GM12878 (cell line): ENCODE results near the gene TOR2A. TPM values are rescaled to one million over a fixed set of nuclear protein-coding genes. Genes with fewer than 3 reads are reported as not detected.

ENCODE experiments used
- ATAC-seq: fragments of 200-7000 bp; cut with Tn5 transposase; 3 replicates; pipeline ENCODE4 v1.9.1; 2020; ENCODE audit warnings: mild to moderate bottlenecking, moderate library complexity
- BruUV-seq: library from RNA; stranded (reverse); fragments of 400-500 nt; replicated peaks from 2 replicates; lab custom pipeline; 2021; lab: Mats Ljungman, UMichigan
- CTCF ChIA-PET: fragments of 300-600 bp; sonication (Branson Sonifier 250); formaldehyde crosslinking; extraction: SDS; loops from one replicate; lab custom pipeline; 2021; ENCODE audit warnings: inconsistent platforms; lab: Yijun Ruan, JAX
- POLR2A ChIA-PET: fragments of 350-600 bp; formaldehyde crosslinking; extraction: SDS; loops from one replicate; lab custom pipeline; 2021; ENCODE audit warnings: inconsistent platforms; lab: Charles Lee
- RAD21 ChIA-PET: fragments of 300-600 bp; sonication (Branson Sonifier 250); formaldehyde crosslinking; loops from one replicate; lab custom pipeline; 2023; ENCODE audit warnings: antibody characterized with exemption; ENCODE audit not compliant: unreplicated experiment; lab: Charles Lee
- SMC1A ChIA-PET: fragments of 300-600 bp; sonication (Branson Sonifier 250); formaldehyde crosslinking; loops from one replicate; lab custom pipeline; 2023; ENCODE audit not compliant: unreplicated experiment, uncharacterized antibody; lab: Charles Lee
- DNase-seq: peaks from one replicate; pipeline ENCODE4 v3.0.0-alpha.2; 2011; ENCODE audit warnings: low read depth, low spot score
- FAIRE-seq: peaks from 3 replicates; lab custom pipeline; 2011; peaks lifted over from hg19 to GRCh38; lab: Jason Lieb, UNC
- H2AFZ ChIP-seq: 2 replicates; pipeline ENCODE4 v1.6.0; 2011; ENCODE audit warnings: low read depth, low read length, control low read depth; ENCODE audit not compliant: control insufficient read depth
- H3K27ac ChIP-seq: 2 replicates; pipeline ENCODE4 v1.5.1; 2011; ENCODE audit warnings: control low read depth; ENCODE audit not compliant: control insufficient read depth, insufficient read depth
- H3K27me3 ChIP-seq, 2 experiments: replicated peaks in 1 of 2; 2 replicates each; pipeline versions ENCODE4 v1.6.0 to v1.6.1; 2011; ENCODE audit warnings: low read length in 1 of 2; ENCODE audit not compliant: control insufficient read depth in 2 of 2, insufficient read depth in 2 of 2
- H3K36me3 ChIP-seq, 2 experiments: 2 replicates each; pipeline ENCODE4 v1.5.1; 2011; ENCODE audit warnings: low read length in 1 of 2; ENCODE audit not compliant: control insufficient read depth in 2 of 2, insufficient read depth in 2 of 2
- H3K4me1 ChIP-seq: 2 replicates; pipeline ENCODE4 v1.6.1; 2011; ENCODE audit warnings: mild to moderate bottlenecking, low read length, moderate library complexity, mixed read lengths; ENCODE audit not compliant: control insufficient read depth, insufficient read depth
- H3K4me2 ChIP-seq: 2 replicates; pipeline ENCODE4 v1.6.0; 2011; ENCODE audit warnings: control low read depth; ENCODE audit not compliant: control insufficient read depth, insufficient read depth
- H3K4me3 ChIP-seq: fragments of 200-600 bp; sonication (generic); 2 replicates; pipeline ENCODE4 v1.5.1; 2016
- H3K79me2 ChIP-seq: 2 replicates; pipeline ENCODE4 v1.6.0; 2011; ENCODE audit warnings: low read length; ENCODE audit not compliant: control insufficient read depth, insufficient read depth
- H3K9ac ChIP-seq: 2 replicates; pipeline ENCODE4 v1.8.0; 2011; ENCODE audit warnings: low read length, control low read depth, mixed read lengths; ENCODE audit not compliant: control insufficient read depth, insufficient read depth
- H3K9me3 ChIP-seq: replicated peaks from 3 replicates; pipeline ENCODE4 v1.5.1; 2011; ENCODE audit warnings: mild to moderate bottlenecking, low read length; ENCODE audit not compliant: control insufficient read depth, insufficient read depth
- H4K20me1 ChIP-seq: 2 replicates; pipeline ENCODE4 v1.6.0; 2011; ENCODE audit not compliant: control insufficient read depth, insufficient read depth
- BHLHE40 ChIP-seq, 2 experiments: fragments of 450-650 bp in 1 of 2; IDR thresholded peaks; 2 replicates each; pipeline ENCODE4 v1.6.1; 2011 to 2017; ENCODE audit warnings: low read depth in 2 of 2, borderline replicate concordance in 1 of 2, improper control_type of control experiment in 1 of 2, low read length in 1 of 2, mild to moderate bottlenecking in 1 of 2
- CBFB ChIP-seq: IDR thresholded peaks from 2 replicates; pipeline ENCODE4 v1.6.1; 2016; ENCODE audit warnings: antibody characterized with exemption, low read depth
- CBX3 ChIP-seq: fragments of 200-600 bp; sonication (generic); IDR thresholded peaks from 2 replicates; pipeline ENCODE4 v1.6.1; 2016; ENCODE audit warnings: low read depth, borderline replicate concordance
- ETV6 ChIP-seq, 2 experiments: fragments of 450-650 bp in 1 of 2; IDR thresholded peaks in 1 of 2; conservative IDR thresholded peaks in 1 of 2; 2 replicates each; pipeline ENCODE4 v1.6.1; 2014; ENCODE audit warnings: antibody characterized with exemption in 1 of 2, borderline replicate concordance in 1 of 2, low read depth in 1 of 2, mild to moderate bottlenecking in 1 of 2, moderate library complexity in 1 of 2
- LARP7 ChIP-seq: fragments of 450-650 bp; IDR thresholded peaks from 2 replicates; pipeline ENCODE4 v1.6.1; 2017; ENCODE audit warnings: mild to moderate bottlenecking
- NR2F1 ChIP-seq: fragments of 450-650 bp; conservative IDR thresholded peaks from 2 replicates; pipeline ENCODE4 v1.6.1; 2017; ENCODE audit warnings: mild to moderate bottlenecking
- RB1 ChIP-seq: fragments of 450-650 bp; formaldehyde crosslinking; IDR thresholded peaks from 2 replicates; pipeline ENCODE4 v1.6.1; 2017; ENCODE audit warnings: mild to moderate bottlenecking, borderline replicate concordance
- RUNX3 ChIP-seq: IDR thresholded peaks from 2 replicates; pipeline ENCODE4 v1.6.1; 2012; ENCODE audit warnings: low read length, inconsistent platforms
- SIX5 ChIP-seq: IDR thresholded peaks from 2 replicates; pipeline ENCODE4 v1.6.1; 2011; ENCODE audit warnings: mild to moderate bottlenecking, low read depth, low read length, moderate library complexity; ENCODE audit not compliant: severe bottlenecking
- TBL1XR1 ChIP-seq: IDR thresholded peaks from 2 replicates; pipeline ENCODE4 v1.6.1; 2012; ENCODE audit warnings: low read depth, low read length, improper control_type of control experiment
- ZNF24 ChIP-seq: fragments of 450-650 bp; IDR thresholded peaks from 2 replicates; pipeline ENCODE4 v1.6.1; 2017; ENCODE audit warnings: antibody characterized with exemption, mild to moderate bottlenecking
- ZNF384 ChIP-seq: IDR thresholded peaks from 2 replicates; pipeline ENCODE4 v1.6.1; 2012; ENCODE audit warnings: low read depth, mild to moderate bottlenecking, low read length, improper control_type of control experiment, borderline replicate concordance
- WGBS: methylation state at CpG from one replicate; pipeline ENCODE4 v1.1.6; 2016; ENCODE audit warnings: low lambda C conversion rate; ENCODE audit not compliant: insufficient replicate concordance, insufficient coverage; ENCODE audit errors: missing lambda C conversion rate; 5-methylcytosine and 5-hydroxymethylcytosine counted together
- in situ Hi-C: fragments of 300-500 bp; cut with MboI; formaldehyde crosslinking; loops from 9 replicates; pipeline ENCODE4 v1.14.3; 2018; ENCODE audit warnings: mixed read lengths
- intact Hi-C: fragments of 100-400 bp; cut with micrococcal nuclease; formaldehyde crosslinking; loops from one replicate; pipeline ENCODE4 v1.14.2; 2022; ENCODE audit not compliant: unreplicated experiment
- polyA plus RNA-seq, 11 experiments: library from polyadenylated mRNA; depleted of rRNA in 4 of 11; unstranded in 6 of 11; stranded (reverse) in 5 of 11; fragments of >200 nt; fragmentation: Nextera tagmentation in 4 of 11; fragmentation: Illumina TruSeq in 1 of 11; extraction: Ambion mirVana in 4 of 11; extraction: Trizol in 1 of 11; gene quantifications; 1 replicate in 1 of 11; 2 replicates in 10 of 11; pipeline versions ENCODE4 v1.2.1 to v1.2.3, GENCODE V29; 2011 to 2016; ENCODE audit warnings: inconsistent platforms in 2 of 11, missing spikeins in 2 of 11, low read depth in 1 of 11
- total RNA-seq, 4 experiments: library from RNA; depleted of rRNA in 3 of 4; stranded (reverse); fragments of >200 nt in 3 of 4; fragmentation: Illumina TruSeq in 1 of 4; extraction: Trizol in 1 of 4; gene quantifications; 2 replicates each; pipeline versions ENCODE4 v1.2.1 to v1.2.3, GENCODE V29; 2013 to 2021
- TF ChIP-seq, protein P1 (sequence below): IDR thresholded peaks from 2 replicates; pipeline ENCODE4 v1.6.1; 2012; ENCODE audit warnings: low read length, inconsistent platforms
- TF ChIP-seq, protein P2 (sequence below): fragments of 150-350 bp; IDR thresholded peaks from 2 replicates; pipeline ENCODE4 v1.6.1; 2016; ENCODE audit warnings: low read depth, low read length

Gene TOR2A
- total and polyA plus RNA-seq, 10 of the 15 experiments (the other 5 are each of a cell fraction or from before 2014, with no cell fraction given) = 0.52 to 23.7 (median 8.5) TPM

DNA sequence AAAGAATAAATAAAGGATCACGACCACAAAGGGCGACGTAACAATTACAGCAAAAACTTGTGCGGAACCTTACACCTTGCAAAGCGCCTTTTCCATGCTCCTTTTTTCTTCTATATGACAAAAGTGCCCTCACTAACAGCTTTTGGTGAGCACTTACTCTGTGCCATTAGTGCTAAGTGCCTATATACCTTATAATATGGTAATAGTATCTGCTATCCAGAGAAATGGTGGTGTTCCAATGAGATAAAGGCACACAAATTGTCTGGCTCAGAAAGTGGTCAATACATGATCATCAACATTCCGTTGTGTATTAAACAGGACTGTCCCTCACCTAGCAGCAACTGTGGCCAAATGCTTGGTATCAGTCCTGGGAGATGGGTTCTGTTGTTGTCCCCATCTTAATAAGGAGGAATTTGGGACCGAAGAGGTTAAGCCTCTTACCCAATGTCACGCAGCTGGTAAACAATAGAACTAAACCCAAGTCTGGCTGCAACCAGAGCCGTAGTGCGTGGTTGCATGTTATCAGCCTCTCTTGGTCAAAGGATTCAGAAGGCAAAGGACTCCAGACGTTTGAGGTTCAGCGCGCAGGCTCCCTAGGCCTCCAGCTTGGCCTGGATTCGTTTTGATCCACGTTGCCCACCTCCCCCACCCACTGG lies 564 bp upstream of the TOR2A start:
- Histone ChIP-seq H3K79me2 (no peaks in the 10 kb centered on the region), H3K4me2 (0 out of 2 replicates have a peak overlapping the region, but pooled peaks have one; percentile 15), H3K27ac (no peak overlapping the region), H3K9ac (no peak overlapping the region), H3K27me3 (no peaks in the 10 kb centered on the region), H2AFZ (no peak overlapping the region), H4K20me1 (no peaks in the 10 kb centered on the region), H3K9me3 (no peaks in the 10 kb centered on the region), H3K36me3 (peaks cover 0 to 3% of the 10 kb centered on the region in 2 experiments; a peak in 3 of 4 replicates), H3K4me3 (no peak overlapping the region), H3K4me1 (peaks cover 6% of the 10 kb centered on the region)
- POLR2A ChIA-PET = interaction anchor here (0.6 to 2.0 kb wide), 9 partner anchors 35 to 339 kb away, joined by 3 to 13 read pairs (median 5); partner anchors contain the start of genes CDK9, SH2D3C and SLC2A8
- DNase-seq = no peak
- no peak; the same call in 2 of the 3 replicates for ATAC-seq
- SMC1A ChIA-PET = interaction anchor here (0.9 to 2.3 kb wide), 27 partner anchors 10 to 339 kb away, joined by 3 to 25 read pairs (median 5); partner anchors contain the start of genes CDK9, CFAP157, FPGS and PTRH1
- CTCF ChIA-PET = interaction anchor here (0.6 to 2.5 kb wide), 31 partner anchors 9 to 523 kb away, joined by 3 to 79 read pairs (median 6); partner anchors contain the start of genes CDK9, ENG, FPGS and PIP5KL1
- in situ Hi-C loops = loop anchor here (5.0 kb wide), 1 partner anchor 177 kb away; no protein-coding TSS in a partner anchor
- 32% methylated on average over 15 of the region's 15 CpGs for WGBS
- intact Hi-C loops = loop anchor here (1.0 to 2.0 kb wide), 4 partner anchors 41 to 185 kb away; no protein-coding TSS in a partner anchor
- no peak for FAIRE-seq
- no TSS peak for BruUV-seq
- RAD21 ChIA-PET = interaction anchor here (0.6 to 2.6 kb wide), 31 partner anchors 10 to 339 kb away, joined by 3 to 83 read pairs (median 5); partner anchors contain the start of genes CDK9, FPGS, PTRH1 and SH2D3C
- TF ChIP-seq NR2F1 (no peak), TBL1XR1 (0 out of 2 replicates have a peak, but pooled peaks have one; percentile 8), LARP7 (no peak), ZNF384 (no peak), CBX3 (no peak), ZNF24 (no peak), BHLHE40 (IDR thresholded peaks at IDR 0.05; ENCODE audit: borderline replicate concordance in 1 of 2, low read depth in 2 of 2, low read length in 1 of 2) (no peak), RUNX3 (peak; percentile 26; the same call in 1 of the 2 replicates), RB1 (no peak), CBFB (0 out of 2 replicates have a peak, but pooled peaks have one; percentile 34), SIX5 (no peak), ETV6 (conservative IDR thresholded peaks at IDR 0.05 in 1 of 2, IDR thresholded peaks at IDR 0.05 in 1 of 2; ENCODE audit: borderline replicate concordance in 1 of 2, low read depth in 1 of 2) (no peak)
- TF ChIP-seq, protein P1, sequence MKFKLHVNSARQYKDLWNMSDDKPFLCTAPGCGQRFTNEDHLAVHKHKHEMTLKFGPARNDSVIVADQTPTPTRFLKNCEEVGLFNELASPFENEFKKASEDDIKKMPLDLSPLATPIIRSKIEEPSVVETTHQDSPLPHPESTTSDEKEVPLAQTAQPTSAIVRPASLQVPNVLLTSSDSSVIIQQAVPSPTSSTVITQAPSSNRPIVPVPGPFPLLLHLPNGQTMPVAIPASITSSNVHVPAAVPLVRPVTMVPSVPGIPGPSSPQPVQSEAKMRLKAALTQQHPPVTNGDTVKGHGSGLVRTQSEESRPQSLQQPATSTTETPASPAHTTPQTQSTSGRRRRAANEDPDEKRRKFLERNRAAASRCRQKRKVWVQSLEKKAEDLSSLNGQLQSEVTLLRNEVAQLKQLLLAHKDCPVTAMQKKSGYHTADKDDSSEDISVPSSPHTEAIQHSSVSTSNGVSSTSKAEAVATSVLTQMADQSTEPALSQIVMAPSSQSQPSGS = no peak
- TF ChIP-seq, protein P2, sequence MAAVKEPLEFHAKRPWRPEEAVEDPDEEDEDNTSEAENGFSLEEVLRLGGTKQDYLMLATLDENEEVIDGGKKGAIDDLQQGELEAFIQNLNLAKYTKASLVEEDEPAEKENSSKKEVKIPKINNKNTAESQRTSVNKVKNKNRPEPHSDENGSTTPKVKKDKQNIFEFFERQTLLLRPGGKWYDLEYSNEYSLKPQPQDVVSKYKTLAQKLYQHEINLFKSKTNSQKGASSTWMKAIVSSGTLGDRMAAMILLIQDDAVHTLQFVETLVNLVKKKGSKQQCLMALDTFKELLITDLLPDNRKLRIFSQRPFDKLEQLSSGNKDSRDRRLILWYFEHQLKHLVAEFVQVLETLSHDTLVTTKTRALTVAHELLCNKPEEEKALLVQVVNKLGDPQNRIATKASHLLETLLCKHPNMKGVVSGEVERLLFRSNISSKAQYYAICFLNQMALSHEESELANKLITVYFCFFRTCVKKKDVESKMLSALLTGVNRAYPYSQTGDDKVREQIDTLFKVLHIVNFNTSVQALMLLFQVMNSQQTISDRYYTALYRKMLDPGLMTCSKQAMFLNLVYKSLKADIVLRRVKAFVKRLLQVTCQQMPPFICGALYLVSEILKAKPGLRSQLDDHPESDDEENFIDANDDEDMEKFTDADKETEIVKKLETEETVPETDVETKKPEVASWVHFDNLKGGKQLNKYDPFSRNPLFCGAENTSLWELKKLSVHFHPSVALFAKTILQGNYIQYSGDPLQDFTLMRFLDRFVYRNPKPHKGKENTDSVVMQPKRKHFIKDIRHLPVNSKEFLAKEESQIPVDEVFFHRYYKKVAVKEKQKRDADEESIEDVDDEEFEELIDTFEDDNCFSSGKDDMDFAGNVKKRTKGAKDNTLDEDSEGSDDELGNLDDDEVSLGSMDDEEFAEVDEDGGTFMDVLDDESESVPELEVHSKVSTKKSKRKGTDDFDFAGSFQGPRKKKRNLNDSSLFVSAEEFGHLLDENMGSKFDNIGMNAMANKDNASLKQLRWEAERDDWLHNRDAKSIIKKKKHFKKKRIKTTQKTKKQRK = no peak
